Activated CD8-positive, alpha-beta T cell treated with anti-CD3 and anti-CD28 coated beads, Interleukin-2, amount 10 ng/mL, durations not matched to agents 7 days and 5 days (primary cell): ENCODE results near the gene BMAL1. TPM values are rescaled to one million over a fixed set of nuclear protein-coding genes. Genes with fewer than 3 reads are reported as not detected.

ENCODE experiments used
- ATAC-seq: fragments of 150-1000 bp; cut with Tn5 transposase; one replicate; pipeline ENCODE4 v1.10.0; 2021; ENCODE audit warnings: moderate library complexity
- CTCF ChIA-PET: fragments of 350-600 bp; sonication (Branson Sonifier 250); formaldehyde crosslinking; loops from one replicate; lab custom pipeline; 2021; ENCODE audit warnings: antibody characterized with exemption; lab: Charles Lee
- POLR2A ChIA-PET: fragments of 350-600 bp; sonication (Branson Sonifier 250); formaldehyde crosslinking; loops from one replicate; lab custom pipeline; 2021; ENCODE audit warnings: antibody characterized with exemption; lab: Charles Lee
- DNase-seq: peaks from one replicate; pipeline ENCODE4 v3.0.0-alpha.2; 2020
- H3K27ac Mint-ChIP-seq: one replicate; pipeline ENCODE4 v1.8.0; 2021; ENCODE audit warnings: mild to moderate bottlenecking, mixed read lengths
- H3K27me3 Mint-ChIP-seq: one replicate; pipeline ENCODE4 v1.8.0; 2021; ENCODE audit warnings: low read depth, mixed read lengths
- H3K36me3 Mint-ChIP-seq: one replicate; pipeline ENCODE4 v1.8.0; 2021; ENCODE audit warnings: low read depth, mixed read lengths
- H3K4me1 Mint-ChIP-seq: one replicate; pipeline ENCODE4 v1.8.0; 2021; ENCODE audit warnings: low read depth, mixed read lengths
- H3K4me3 Mint-ChIP-seq: one replicate; pipeline ENCODE4 v1.8.0; 2021; ENCODE audit warnings: mild to moderate bottlenecking, mixed read lengths
- H3K9me3 Mint-ChIP-seq: one replicate; pipeline ENCODE4 v1.8.0; 2022; ENCODE audit warnings: mixed read lengths; ENCODE audit not compliant: insufficient read depth
- total RNA-seq, 2 experiments: library from RNA; stranded (reverse); gene quantifications; one replicate each; pipeline ENCODE4 v1.2.3, GENCODE V29; 2021

Gene BMAL1
- total RNA-seq, 2 experiments from 2014 or later, result 41.1 to 53.5 TPM

GRCh38 chr11:13304655-13305335 is 27.2 kb downstream of the BMAL1 start:
- ChIA-PET CTCF (interaction anchor here (1.3 kb wide), 1 partner anchor 25 kb away, joined by 6 read pairs; no protein-coding TSS in a partner anchor), POLR2A (interaction anchor here (0.5 kb wide), 1 partner anchor 1465 kb away, joined by 3 read pairs; no protein-coding TSS in a partner anchor)
- H3K27ac Mint-ChIP-seq, result no peak overlapping the region
- H3K9me3 Mint-ChIP-seq, result peaks cover 3% of the 10 kb centered on the region
- DNase-seq (no peak), ATAC-seq (no peak)
- H3K4me3 Mint-ChIP-seq, result no peak overlapping the region
- peaks cover 35% of the 10 kb centered on the region for H3K36me3 Mint-ChIP-seq
- no peaks in the 10 kb centered on the region for H3K27me3 Mint-ChIP-seq
- H3K4me1 Mint-ChIP-seq, result peaks cover 16% of the 10 kb centered on the region

- H3K27ac Mint-ChIP-seq, result no peak overlapping the region
- ATAC-seq, result no peak
- H3K4me1 Mint-ChIP-seq, result peaks cover 21% of the 10 kb centered on the region
- no peaks in the 10 kb centered on the region for H3K9me3 Mint-ChIP-seq
- ChIA-PET CTCF (interaction anchor here (1.2 kb wide), 1 partner anchor 10 kb away, joined by 3 read pairs; no protein-coding TSS in a partner anchor), POLR2A (interaction anchor here (0.6 kb wide), 1 partner anchor 23 kb away, joined by 3 read pairs; no protein-coding TSS in a partner anchor)
- no peaks in the 10 kb centered on the region for H3K27me3 Mint-ChIP-seq
- peaks cover 35% of the 10 kb centered on the region for H3K36me3 Mint-ChIP-seq
- no peak for DNase-seq
- no peak overlapping the region for H3K4me3 Mint-ChIP-seq
These were observed 31.1 kb downstream of the BMAL1 start for GRCh38 chr11:13308704-13309103.

DNA sequence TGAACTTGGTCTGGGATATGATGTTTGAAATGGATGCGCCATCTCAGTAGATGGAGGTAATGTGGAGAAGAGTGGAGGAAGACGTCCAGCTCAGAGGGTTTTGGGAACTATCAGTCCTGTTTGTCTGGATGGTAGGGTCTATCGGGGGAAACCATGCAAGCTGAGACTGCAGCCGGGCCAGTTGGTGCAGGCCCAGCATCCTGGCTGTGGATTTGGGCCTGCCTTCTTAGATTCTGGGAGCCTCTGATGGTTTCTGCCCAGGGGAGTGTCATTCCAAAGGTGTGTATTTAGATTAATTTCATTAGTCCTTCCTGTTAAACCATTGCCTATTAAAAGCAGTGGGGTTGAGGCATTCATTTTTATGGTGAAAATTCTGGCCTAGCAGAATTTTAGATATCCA is 31.6 kb downstream of the BMAL1 start:
- Mint-ChIP-seq H3K27ac (no peak overlapping the region), H3K4me1 (peaks cover 25% of the 10 kb centered on the region), H3K36me3 (peaks cover 34% of the 10 kb centered on the region), H3K9me3 (no peaks in the 10 kb centered on the region), H3K27me3 (no peaks in the 10 kb centered on the region), H3K4me3 (no peak overlapping the region)
- POLR2A ChIA-PET, result no interaction called here
- CTCF ChIA-PET, result no interaction called here
- no peak for DNase-seq
- ATAC-seq, result no peak

DNA sequence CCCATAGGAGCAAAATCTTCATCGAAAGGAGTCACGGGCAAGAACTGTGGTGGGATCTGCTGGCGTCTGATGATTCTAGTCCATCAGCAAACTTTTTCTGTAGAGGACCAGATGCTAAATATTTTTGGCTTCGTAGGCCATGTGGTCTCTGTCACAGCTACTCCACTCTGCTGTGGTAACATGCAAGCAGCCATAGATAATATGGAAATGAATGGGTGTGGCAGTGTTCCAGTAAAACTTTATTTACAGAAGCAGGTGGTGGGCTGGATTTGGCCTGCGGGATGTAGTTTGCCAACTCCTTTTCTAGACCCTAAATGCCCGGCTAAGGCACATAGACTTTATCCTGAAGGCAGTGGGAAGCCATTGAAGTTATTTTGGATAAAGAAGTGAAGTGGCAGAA is 32.9 kb downstream of the BMAL1 start:
- Mint-ChIP-seq H3K9me3 (no peaks in the 10 kb centered on the region), H3K27ac (no peak overlapping the region), H3K4me1 (peaks cover 34% of the 10 kb centered on the region), H3K36me3 (peaks cover 30% of the 10 kb centered on the region), H3K27me3 (no peaks in the 10 kb centered on the region), H3K4me3 (no peak overlapping the region)
- ATAC-seq (no peak), DNase-seq (no peak)
- ChIA-PET POLR2A (no interaction called here), CTCF (no interaction called here)

DNA sequence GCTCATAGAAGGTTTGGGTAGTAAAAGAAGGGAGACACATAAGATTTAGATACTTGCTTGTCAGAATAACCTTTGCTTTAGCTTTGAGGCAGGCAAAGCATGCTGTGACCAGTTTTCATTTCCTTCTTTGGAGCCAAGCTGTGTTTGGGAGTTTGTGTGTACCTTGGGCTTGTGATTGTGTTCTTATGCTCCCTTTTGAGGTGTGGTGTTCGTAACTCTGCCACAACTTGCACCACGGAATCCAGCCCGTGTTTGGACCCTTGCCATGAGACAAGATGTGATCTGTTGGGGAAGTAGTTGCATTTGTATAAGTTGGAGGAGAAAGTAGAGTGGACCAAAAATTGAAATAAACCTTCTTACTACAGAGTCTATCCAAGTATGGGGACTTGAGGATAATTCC is 34.0 kb downstream of the BMAL1 start:
- DNase-seq (no peak), ATAC-seq (no peak)
- H3K4me3 Mint-ChIP-seq, result no peak overlapping the region
- peaks cover 30% of the 10 kb centered on the region for H3K36me3 Mint-ChIP-seq
- no peak overlapping the region for H3K27ac Mint-ChIP-seq
- H3K4me1 Mint-ChIP-seq, result peaks cover 43% of the 10 kb centered on the region
- ChIA-PET CTCF (interaction anchor here (0.9 kb wide), 1 partner anchor 24 kb away, joined by 6 read pairs; no protein-coding TSS in a partner anchor), POLR2A (no interaction called here)
- H3K27me3 Mint-ChIP-seq, result no peaks in the 10 kb centered on the region
- no peaks in the 10 kb centered on the region for H3K9me3 Mint-ChIP-seq

DNA sequence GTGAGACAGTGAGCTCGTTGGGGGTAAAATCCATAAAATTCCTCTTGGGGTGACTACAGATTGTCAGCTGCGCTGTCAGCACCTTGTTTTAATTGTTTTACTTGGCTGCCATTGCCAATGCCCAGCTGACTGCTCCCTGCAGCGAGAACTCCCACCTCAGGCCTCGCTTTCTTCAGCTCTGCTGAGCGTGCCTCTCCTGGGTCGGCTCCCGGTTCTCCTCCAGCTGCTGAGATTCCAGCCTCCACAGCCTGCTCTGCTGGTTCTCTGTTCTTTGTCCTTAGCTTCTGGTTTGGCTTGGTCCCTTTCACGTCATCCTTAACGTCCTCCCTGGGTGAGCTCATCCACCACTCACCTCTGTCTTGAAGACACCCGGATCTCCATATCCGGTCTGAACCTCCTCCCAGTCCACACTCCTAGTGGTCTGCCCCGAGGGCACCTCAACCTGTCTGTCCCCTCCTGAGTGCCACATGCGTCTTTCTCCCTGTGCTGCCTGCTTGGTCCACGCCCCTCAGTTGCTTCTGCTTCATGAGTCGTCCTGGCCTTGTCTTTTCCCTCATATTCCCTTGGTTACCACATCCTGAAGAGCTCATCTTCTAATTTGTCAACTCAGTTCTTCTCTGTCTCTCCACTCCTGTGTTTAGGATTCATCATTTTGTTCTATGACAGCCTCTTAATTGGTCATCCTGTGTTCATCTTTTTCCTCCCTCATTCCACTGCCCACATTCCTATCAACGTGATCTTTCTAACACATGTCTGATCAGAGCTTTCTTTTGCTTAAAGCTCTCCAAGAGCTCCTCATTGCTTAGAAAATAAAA is 35.6 kb downstream of the BMAL1 start:
- peak overlapping the region; percentile 22 for H3K27ac Mint-ChIP-seq
- ChIA-PET POLR2A (no interaction called here), CTCF (interaction anchor here (0.8 to 1.4 kb wide), 4 partner anchors 14 to 34 kb away, joined by 3 to 4 read pairs (median 4); no protein-coding TSS in a partner anchor)
- peaks cover 53% of the 10 kb centered on the region for H3K4me1 Mint-ChIP-seq
- ATAC-seq, result no peak
- no peak for DNase-seq
- no peak overlapping the region for H3K4me3 Mint-ChIP-seq
- H3K36me3 Mint-ChIP-seq, result peaks cover 30% of the 10 kb centered on the region
- no peaks in the 10 kb centered on the region for H3K27me3 Mint-ChIP-seq
- no peaks in the 10 kb centered on the region for H3K9me3 Mint-ChIP-seq

DNA sequence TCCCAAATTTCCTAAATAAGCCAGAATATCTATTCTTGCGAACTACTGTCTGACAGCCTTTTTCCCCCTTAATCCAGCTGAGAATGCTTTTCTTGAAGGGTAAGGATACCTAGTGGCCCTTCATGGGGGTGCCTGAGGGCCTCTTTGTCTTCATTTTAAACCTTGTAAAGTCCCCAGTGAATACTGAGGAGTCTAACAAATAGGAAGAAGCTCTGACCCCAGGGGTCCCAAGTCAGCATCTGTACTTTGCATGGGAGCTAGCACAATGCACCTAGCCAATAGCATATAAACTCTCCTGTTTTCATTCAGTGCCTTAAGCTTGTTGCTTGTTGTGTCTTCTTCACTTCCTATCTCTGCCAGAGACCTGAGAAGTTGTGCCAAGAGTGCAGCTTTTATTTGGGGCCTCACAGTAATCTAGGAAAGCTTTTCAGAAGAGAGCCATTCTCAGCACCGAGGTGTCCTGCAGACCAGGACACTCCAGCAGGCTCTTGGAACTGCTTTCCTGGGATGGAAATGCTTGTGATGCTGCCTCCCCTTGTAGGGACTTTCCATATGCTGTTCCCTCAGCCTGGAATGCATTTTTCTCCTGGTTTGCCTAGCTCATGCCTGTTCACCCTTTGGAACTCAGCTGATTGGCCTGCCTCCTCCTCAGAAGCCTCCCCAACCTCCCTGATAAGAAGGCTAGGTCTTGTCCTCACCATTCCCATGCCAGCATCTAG is 37.2 kb downstream of the BMAL1 start:
- Mint-ChIP-seq H3K9me3 (no peaks in the 10 kb centered on the region), H3K4me1 (peaks cover 60% of the 10 kb centered on the region), H3K27me3 (no peaks in the 10 kb centered on the region), H3K27ac (no peak overlapping the region), H3K4me3 (no peak overlapping the region), H3K36me3 (peaks cover 30% of the 10 kb centered on the region)
- ChIA-PET CTCF (interaction anchor here (0.8 to 2.7 kb wide), 6 partner anchors 19 to 105 kb away, joined by 3 to 13 read pairs (median 3); no protein-coding TSS in a partner anchor), POLR2A (interaction anchor here (1.0 kb wide), 1 partner anchor 14 kb away, joined by 3 read pairs; no protein-coding TSS in a partner anchor)
- no peak for ATAC-seq
- no peak for DNase-seq

GRCh38 chr11:13315517-13316432 is 38.2 kb downstream of the BMAL1 start:
- peaks cover 63% of the 10 kb centered on the region for H3K4me1 Mint-ChIP-seq
- H3K27ac Mint-ChIP-seq, result peak overlapping the region; percentile 5

GRCh38 chr11:13316528-13316961 is 39.0 kb downstream of the BMAL1 start:
- ChIA-PET POLR2A (interaction anchor here (1.5 kb wide), 1 partner anchor 14 kb away, joined by 3 read pairs; no protein-coding TSS in a partner anchor), CTCF (interaction anchor here (0.7 to 4.8 kb wide), 3 partner anchors 18 to 148 kb away, joined by 3 to 34 read pairs (median 13); no protein-coding TSS in a partner anchor)
- Mint-ChIP-seq H3K9me3 (no peaks in the 10 kb centered on the region), H3K36me3 (peaks cover 19% of the 10 kb centered on the region), H3K4me3 (no peak overlapping the region), H3K27ac (no peak overlapping the region), H3K27me3 (no peaks in the 10 kb centered on the region), H3K4me1 (peaks cover 61% of the 10 kb centered on the region)
- ATAC-seq (no peak), DNase-seq (no peak)

More at GRCh38 chr11:13315517-13316432, 38.2 kb downstream of the BMAL1 start:
- DNase-seq (no peak), ATAC-seq (no peak)
- ChIA-PET CTCF (interaction anchor here (1.1 to 2.7 kb wide), 3 partner anchors 19 to 106 kb away, joined by 3 to 13 read pairs (median 5); no protein-coding TSS in a partner anchor), POLR2A (interaction anchor here (1.0 to 1.5 kb wide), 2 partner anchors 13 to 14 kb away, joined by 3 read pairs; no protein-coding TSS in a partner anchor)
- Mint-ChIP-seq H3K36me3 (peaks cover 25% of the 10 kb centered on the region), H3K27me3 (no peaks in the 10 kb centered on the region), H3K4me3 (no peak overlapping the region), H3K9me3 (no peaks in the 10 kb centered on the region)

DNA sequence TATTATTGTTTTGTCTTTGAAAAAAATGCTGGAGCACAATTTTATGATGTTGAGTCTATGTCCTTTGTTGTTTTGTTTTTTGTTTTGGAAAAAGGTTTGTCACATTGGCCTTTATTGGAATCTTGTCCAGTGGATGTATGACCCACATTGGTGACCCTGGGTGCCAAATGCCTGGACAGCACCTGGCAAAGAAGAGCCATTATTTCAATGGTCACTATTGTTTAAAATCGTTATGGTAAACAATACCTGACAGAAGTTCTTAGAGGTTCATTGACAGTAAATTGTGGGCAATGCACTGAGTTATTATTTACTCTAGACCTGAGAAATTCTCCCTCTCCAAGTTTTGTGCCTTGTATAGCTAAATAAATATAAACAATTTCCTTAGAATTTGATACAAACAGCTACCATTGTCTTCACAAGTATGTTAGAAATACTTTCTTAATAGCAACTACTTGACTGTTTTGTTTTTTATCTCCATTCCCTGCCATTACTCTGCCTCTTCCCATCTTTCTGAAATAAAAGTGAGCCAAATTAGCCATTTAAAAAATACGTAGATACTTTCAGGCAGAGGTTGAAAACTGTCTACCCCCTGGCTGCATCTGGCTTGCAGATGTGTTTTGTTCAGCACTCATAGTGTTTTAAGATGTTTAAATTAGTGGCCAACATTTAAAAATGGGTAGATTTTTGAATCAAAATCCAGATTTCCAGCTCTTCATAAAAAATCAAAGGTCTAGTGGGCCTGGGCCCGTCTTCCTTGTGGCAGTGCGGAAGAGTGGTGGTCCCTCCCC is 39.9 kb downstream of the BMAL1 start:
- ChIA-PET POLR2A (no interaction called here), CTCF (interaction anchor here (1.4 to 4.8 kb wide), 4 partner anchors 18 to 38 kb away, joined by 3 to 34 read pairs (median 4); no protein-coding TSS in a partner anchor)
- no peak overlapping the region for H3K27ac Mint-ChIP-seq
- no peak overlapping the region for H3K4me3 Mint-ChIP-seq
- no peak for DNase-seq
- H3K27me3 Mint-ChIP-seq, result no peaks in the 10 kb centered on the region
- ATAC-seq, result no peak
- peaks cover 61% of the 10 kb centered on the region for H3K4me1 Mint-ChIP-seq
- H3K36me3 Mint-ChIP-seq, result peaks cover 24% of the 10 kb centered on the region
- no peaks in the 10 kb centered on the region for H3K9me3 Mint-ChIP-seq
